A549 (cell line): ENCODE measurements around the gene KIAA1586. TPM values are rescaled to one million over a fixed set of nuclear protein-coding genes. Genes with fewer than 3 reads are reported as not detected.

Source experiments
- ATAC-seq, 2 experiments: fragments of 200-7000 bp in 1 of 2; fragments of >200 bp in 1 of 2; cut with Nextera tagmentation in 1 of 2; cut with Tn5 transposase in 1 of 2; 3 replicates each; pipeline versions ENCODE4 v1.8.0 to v1.9.1; 2018 to 2020; ENCODE audit warnings: mild to moderate bottlenecking in 1 of 2, moderate library complexity in 1 of 2
- CTCF ChIA-PET: fragments of 300-600 bp; sonication (Branson Sonifier 250); formaldehyde crosslinking; extraction: SDS; loops from one replicate; lab custom pipeline; 2021; ENCODE audit warnings: antibody characterized with exemption, inconsistent platforms; lab: Yijun Ruan, JAX
- POLR2A ChIA-PET: fragments of 350-600 bp; formaldehyde crosslinking; extraction: SDS; loops from one replicate; lab custom pipeline; 2021; ENCODE audit warnings: antibody characterized with exemption, inconsistent platforms; lab: Yijun Ruan, JAX
- DNase-seq, 2 experiments: peaks; one replicate each; pipeline versions ENCODE4 v3.0.0 to v3.0.0-alpha.2; 2011 to 2016; ENCODE audit warnings: low read depth in 1 of 2, low spot score in 1 of 2
- FAIRE-seq: peaks from 2 replicates; lab custom pipeline; 2011; peaks lifted over from hg19 to GRCh38; lab: Jason Lieb, UNC
- H3K27ac ChIP-seq, 2 experiments: fragments of >200 bp; sonication (Bioruptor Twin); formaldehyde crosslinking; 3 replicates each; pipeline ENCODE4 v1.5.1; 2016 to 2017
- H3K4me1 ChIP-seq: fragments of >200 bp; sonication (Bioruptor Twin); formaldehyde crosslinking; 3 replicates; pipeline ENCODE4 v1.6.1; 2016
- H3K4me2 ChIP-seq: fragments of >200 bp; sonication (Bioruptor Twin); formaldehyde crosslinking; 3 replicates; pipeline ENCODE4 v1.6.1; 2016
- H3K4me3 ChIP-seq: fragments of >200 bp; sonication (Bioruptor Twin); formaldehyde crosslinking; 3 replicates; pipeline ENCODE4 v1.5.1; 2016
- H3K9me3 ChIP-seq: fragments of >200 bp; sonication (Bioruptor Twin); formaldehyde crosslinking; 3 replicates; pipeline ENCODE4 v1.6.1; 2016
- CHD4 ChIP-seq: fragments of 200-600 bp; sonication (generic); IDR thresholded peaks from 2 replicates; pipeline ENCODE4 v1.6.1; 2016; ENCODE audit warnings: antibody characterized with exemption, mild to moderate bottlenecking, borderline replicate concordance
- EHMT2 ChIP-seq: fragments of 200-600 bp; sonication (generic); IDR thresholded peaks from 2 replicates; pipeline ENCODE4 v1.6.1; 2016; ENCODE audit warnings: antibody characterized with exemption, low read depth, mild to moderate bottlenecking, moderate library complexity
- EP300 ChIP-seq, 2 experiments: fragments of >200 bp; sonication (Bioruptor Twin); formaldehyde crosslinking; IDR thresholded peaks; 2 replicates in 1 of 2; 3 replicates in 1 of 2; pipeline ENCODE4 v1.6.1; 2016 to 2017
- FOSB ChIP-seq: fragments of 250-450 bp; sonication (Bioruptor Pico); IDR thresholded peaks from 2 replicates; pipeline ENCODE4 v1.5.0; 2020; ENCODE audit warnings: mild to moderate bottlenecking, moderate library complexity
- FOXS1 ChIP-seq: fragments of 250-450 bp; sonication (Bioruptor Pico); IDR thresholded peaks from 2 replicates; pipeline ENCODE4 v1.5.0; 2020; ENCODE audit warnings: mild to moderate bottlenecking, moderate library complexity
- HDAC2 ChIP-seq: fragments of 200-600 bp; sonication (generic); IDR thresholded peaks from 2 replicates; pipeline ENCODE4 v1.6.1; 2016
- HEYL ChIP-seq: fragments of 250-450 bp; sonication (Bioruptor Pico); IDR thresholded peaks from 2 replicates; pipeline ENCODE4 v1.8.0; 2021; ENCODE audit warnings: mild to moderate bottlenecking, moderate library complexity
- HOXB13 ChIP-seq: fragments of 250-450 bp; sonication (Bioruptor Pico); IDR thresholded peaks from 2 replicates; pipeline ENCODE4 v1.5.0; 2020; ENCODE audit warnings: low read depth, mild to moderate bottlenecking, moderate library complexity
- JUNB ChIP-seq: fragments of >200 bp; sonication (Bioruptor Twin); formaldehyde crosslinking; IDR thresholded peaks from 2 replicates; pipeline ENCODE4 v1.6.1; 2016
- KDM1A ChIP-seq: fragments of 200-600 bp; sonication (generic); IDR thresholded peaks from 2 replicates; pipeline ENCODE4 v1.6.1; 2016; ENCODE audit warnings: low read depth, mild to moderate bottlenecking
- MAFK ChIP-seq: fragments of 450-650 bp; IDR thresholded peaks from 2 replicates; pipeline ENCODE4 v1.6.1; 2014; ENCODE audit not compliant: partially characterized antibody
- NPAS2 ChIP-seq: fragments of 250-450 bp; sonication (Bioruptor Pico); IDR thresholded peaks from 2 replicates; pipeline ENCODE4 v1.8.0; 2022; ENCODE audit warnings: mild to moderate bottlenecking, moderate library complexity, borderline replicate concordance
- POLR2AphosphoS2 ChIP-seq: conservative IDR thresholded peaks from 2 replicates; pipeline ENCODE4 v1.6.1; 2012; ENCODE audit warnings: low read length, improper control_type of control experiment, inconsistent platforms
- RAD21 ChIP-seq, 2 experiments: fragments of >200 bp in 1 of 2; sonication (Bioruptor Twin) in 1 of 2; formaldehyde crosslinking in 1 of 2; IDR thresholded peaks in 1 of 2; conservative IDR thresholded peaks in 1 of 2; 2 replicates in 1 of 2; 3 replicates in 1 of 2; pipeline ENCODE4 v1.6.1; 2012 to 2018; ENCODE audit warnings: inconsistent platforms in 1 of 2
- RARB ChIP-seq: fragments of 250-450 bp; sonication (Bioruptor Pico); IDR thresholded peaks from 2 replicates; pipeline ENCODE4 v1.8.0; 2021; ENCODE audit warnings: mild to moderate bottlenecking, moderate library complexity
- RCOR1 ChIP-seq: fragments of 150-350 bp; IDR thresholded peaks from 2 replicates; pipeline ENCODE4 v1.6.1; 2014; ENCODE audit warnings: antibody characterized with exemption, low read length, low read depth
- RFX5 ChIP-seq: fragments of 450-650 bp; IDR thresholded peaks from 2 replicates; pipeline ENCODE4 v1.7.1; 2014; ENCODE audit warnings: antibody characterized with exemption, mild to moderate bottlenecking, moderate library complexity
- SMC3 ChIP-seq: fragments of >200 bp; sonication (Bioruptor Twin); formaldehyde crosslinking; IDR thresholded peaks from 3 replicates; pipeline ENCODE4 v1.6.1; 2018; ENCODE audit warnings: inconsistent platforms
- ZFP36 ChIP-seq: fragments of 450-650 bp; IDR thresholded peaks from 2 replicates; pipeline ENCODE4 v1.6.1; 2014; ENCODE audit warnings: borderline replicate concordance; ENCODE audit not compliant: partially characterized antibody
- ZNF302 ChIP-seq: fragments of 250-450 bp; sonication (Bioruptor Pico); IDR thresholded peaks from 2 replicates; pipeline ENCODE4 v1.9.0; 2021; ENCODE audit warnings: inconsistent platforms, mild to moderate bottlenecking, moderate library complexity
- WGBS: methylation state at CpG from one replicate; pipeline ENCODE4 v1.1.6; 2017; ENCODE audit errors: missing lambda C conversion rate; 5-methylcytosine and 5-hydroxymethylcytosine counted together
- polyA plus RNA-seq, 4 experiments: library from polyadenylated mRNA; depleted of rRNA in 3 of 4; stranded (reverse); fragments of >200 nt; fragmentation: RNase III in 1 of 4; extraction: RNeasy Plus Mini Kit Qiagen cat#74134 plus additional on column Dnase treatment in 1 of 4; gene quantifications; 2 replicates in 3 of 4; 3 replicates in 1 of 4; pipeline ENCODE4 v1.2.3, GENCODE V29; 2011 to 2017
- TF ChIP-seq, protein P1 (sequence below): fragments of 250-450 bp; sonication (Bioruptor Pico); IDR thresholded peaks from 2 replicates; pipeline ENCODE4 v1.5.0; 2020; ENCODE audit warnings: low read depth, mild to moderate bottlenecking, moderate library complexity
- TF ChIP-seq, protein P2 (sequence below): IDR thresholded peaks from 2 replicates; pipeline ENCODE4 v1.6.1; 2012; ENCODE audit warnings: low read depth, borderline replicate concordance
- TF ChIP-seq, protein P3 (sequence below): fragments of 150-350 bp; IDR thresholded peaks from 2 replicates; pipeline ENCODE4 v1.6.1; 2014; ENCODE audit warnings: low read depth, mild to moderate bottlenecking, low read length
- TF ChIP-seq, protein P4 (sequence below): IDR thresholded peaks from 2 replicates; pipeline ENCODE4 v1.6.1; 2012
- TF ChIP-seq, protein P5 (sequence below): fragments of >200 bp; sonication (Bioruptor Twin); formaldehyde crosslinking; IDR thresholded peaks from 3 replicates; pipeline ENCODE4 v1.6.1; 2016
- TF ChIP-seq, protein P6 (sequence below): IDR thresholded peaks from 2 replicates; pipeline ENCODE4 v1.6.1; 2012

Gene KIAA1586
- polyA plus RNA-seq, 2 of the 4 experiments (the other 2 are of a cell fraction), result 4.7 to 6.3 TPM

DNA sequence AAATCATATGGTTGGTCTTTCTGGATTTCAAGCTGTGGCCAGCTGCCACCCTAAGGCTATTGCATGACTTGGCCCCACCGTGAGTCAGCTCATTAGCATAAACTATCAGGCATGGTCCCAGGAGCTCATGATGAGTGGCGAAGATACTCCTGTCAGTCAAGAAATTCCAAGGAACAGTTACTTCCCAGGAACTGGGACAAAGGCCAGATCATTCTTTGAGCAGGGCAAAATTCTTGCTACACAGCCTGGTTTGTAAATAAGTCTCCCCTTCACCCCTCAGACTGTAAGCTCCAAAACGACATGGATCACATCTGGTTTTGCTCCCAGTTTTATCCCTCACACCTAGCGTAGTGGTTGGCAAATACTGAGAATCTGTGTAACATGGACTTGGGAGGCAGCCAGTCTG lies 33.0 kb upstream of the KIAA1586 start:
- H3K27ac ChIP-seq, result no peak overlapping the region
- 41% methylated on average over 4 of the region's 4 CpGs for WGBS
- POLR2A ChIA-PET, result no interaction called here
- ATAC-seq (no peak), FAIRE-seq (no peak), DNase-seq (no peak)
- TF ChIP-seq RFX5 (no peak), FOXS1 (no peak), POLR2AphosphoS2 (no peak), CHD4 (no peak), KDM1A (no peak), EP300 (IDR thresholded peaks at IDR 0.05) (no peak), RAD21 (conservative IDR thresholded peaks at IDR 0.05 in 1 of 2, IDR thresholded peaks at IDR 0.05 in 1 of 2) (no peak), SMC3 (no peak), RCOR1 (no peak), FOSB (CRISPR knock-in tag) (no peak), JUNB (no peak)
- TF ChIP-seq, protein P1, sequence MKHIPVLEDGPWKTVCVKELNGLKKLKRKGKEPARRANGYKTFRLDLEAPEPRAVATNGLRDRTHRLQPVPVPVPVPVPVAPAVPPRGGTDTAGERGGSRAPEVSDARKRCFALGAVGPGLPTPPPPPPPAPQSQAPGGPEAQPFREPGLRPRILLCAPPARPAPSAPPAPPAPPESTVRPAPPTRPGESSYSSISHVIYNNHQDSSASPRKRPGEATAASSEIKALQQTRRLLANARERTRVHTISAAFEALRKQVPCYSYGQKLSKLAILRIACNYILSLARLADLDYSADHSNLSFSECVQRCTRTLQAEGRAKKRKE (CRISPR knock-in tag), result no peak
- TF ChIP-seq, protein P2, sequence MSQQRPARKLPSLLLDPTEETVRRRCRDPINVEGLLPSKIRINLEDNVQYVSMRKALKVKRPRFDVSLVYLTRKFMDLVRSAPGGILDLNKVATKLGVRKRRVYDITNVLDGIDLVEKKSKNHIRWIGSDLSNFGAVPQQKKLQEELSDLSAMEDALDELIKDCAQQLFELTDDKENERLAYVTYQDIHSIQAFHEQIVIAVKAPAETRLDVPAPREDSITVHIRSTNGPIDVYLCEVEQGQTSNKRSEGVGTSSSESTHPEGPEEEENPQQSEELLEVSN, result no peak
- no peaks in the 10 kb centered on the region for H3K9me3 ChIP-seq
- no peak overlapping the region for H3K4me2 ChIP-seq
- H3K4me3 ChIP-seq, result no peak overlapping the region
- no peaks in the 10 kb centered on the region for H3K4me1 ChIP-seq
- CTCF ChIA-PET, result interaction anchor here (1.1 kb wide), 2 partner anchors 17 to 304 kb away, joined by 3 read pairs; partner anchors contain the start of gene PRIM2

DNA sequence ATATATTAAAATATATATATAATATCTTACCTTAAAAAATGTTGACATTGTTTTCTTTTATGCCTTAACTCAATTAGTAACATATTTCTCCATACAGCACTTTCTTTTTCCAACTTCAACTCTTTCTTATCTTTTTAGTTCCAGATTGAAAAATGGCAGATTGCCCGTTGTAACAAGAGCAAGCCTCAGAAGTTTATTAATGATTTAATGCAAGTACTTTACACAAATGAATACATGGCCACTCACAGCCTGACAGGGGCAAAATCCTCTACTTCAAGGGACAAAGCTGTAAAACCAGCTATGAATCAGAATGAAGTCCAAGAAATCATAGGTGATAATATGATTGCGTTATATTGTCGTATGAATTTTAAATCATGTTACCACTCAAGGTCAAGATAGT lies 29.4 kb upstream of the KIAA1586 start:
- CTCF ChIA-PET, result interaction anchor here (1.1 kb wide), 1 partner anchor 62 kb away, joined by 3 read pairs; the partner anchor contains the start of gene BEND6
- FAIRE-seq (no peak), DNase-seq (no peak)
- Histone ChIP-seq H3K4me1 (no peaks in the 10 kb centered on the region), H3K4me3 (no peak overlapping the region), H3K9me3 (no peaks in the 10 kb centered on the region)
- 90% methylated on average over 3 of the region's 3 CpGs for WGBS
- POLR2A ChIA-PET, result no interaction called here
- TF ChIP-seq, protein P3, sequence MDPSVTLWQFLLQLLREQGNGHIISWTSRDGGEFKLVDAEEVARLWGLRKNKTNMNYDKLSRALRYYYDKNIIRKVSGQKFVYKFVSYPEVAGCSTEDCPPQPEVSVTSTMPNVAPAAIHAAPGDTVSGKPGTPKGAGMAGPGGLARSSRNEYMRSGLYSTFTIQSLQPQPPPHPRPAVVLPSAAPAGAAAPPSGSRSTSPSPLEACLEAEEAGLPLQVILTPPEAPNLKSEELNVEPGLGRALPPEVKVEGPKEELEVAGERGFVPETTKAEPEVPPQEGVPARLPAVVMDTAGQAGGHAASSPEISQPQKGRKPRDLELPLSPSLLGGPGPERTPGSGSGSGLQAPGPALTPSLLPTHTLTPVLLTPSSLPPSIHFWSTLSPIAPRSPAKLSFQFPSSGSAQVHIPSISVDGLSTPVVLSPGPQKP, result no peak
- TF ChIP-seq FOXS1, result no peak
- TF ChIP-seq, all 56 proteins: peak for 0
- no peak overlapping the region for H3K4me2 ChIP-seq
- H3K27ac ChIP-seq, result no peak overlapping the region
- no peak for ATAC-seq

DNA sequence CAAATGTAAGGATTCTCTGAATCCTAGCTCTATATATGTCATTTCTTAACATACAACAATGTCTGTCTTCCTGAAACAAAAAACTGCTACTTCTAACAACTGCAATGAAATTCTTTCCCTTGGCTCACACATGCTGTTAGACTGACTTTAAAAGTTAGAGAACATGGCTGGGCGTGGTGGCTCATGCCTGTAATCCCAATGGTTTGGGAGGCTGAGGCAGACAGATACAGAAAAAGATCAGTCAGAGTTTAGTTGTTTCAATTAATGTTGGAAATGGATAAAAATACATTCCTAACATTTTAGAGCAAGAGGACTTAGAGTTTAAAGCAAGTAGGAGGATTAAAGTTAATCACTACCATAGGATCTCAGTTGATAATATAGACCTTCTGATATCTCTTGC lies 28.7 kb upstream of the KIAA1586 start:
- Histone ChIP-seq H3K4me2 (no peak overlapping the region), H3K9me3 (no peaks in the 10 kb centered on the region), H3K27ac (no peak overlapping the region), H3K4me1 (no peaks in the 10 kb centered on the region), H3K4me3 (no peak overlapping the region)
- no peak for TF ChIP-seq SMC3
- no peak for FAIRE-seq
- ATAC-seq, result no peak
- DNase-seq, result no peak
- 70% methylated on average over 1 of the region's 1 CpG for WGBS
- POLR2A ChIA-PET, result no interaction called here
- CTCF ChIA-PET, result interaction anchor here (0.6 to 3.9 kb wide), 4 partner anchors 63 to 126 kb away, joined by 3 to 29 read pairs (median 4); partner anchors contain the start of gene BEND6

DNA sequence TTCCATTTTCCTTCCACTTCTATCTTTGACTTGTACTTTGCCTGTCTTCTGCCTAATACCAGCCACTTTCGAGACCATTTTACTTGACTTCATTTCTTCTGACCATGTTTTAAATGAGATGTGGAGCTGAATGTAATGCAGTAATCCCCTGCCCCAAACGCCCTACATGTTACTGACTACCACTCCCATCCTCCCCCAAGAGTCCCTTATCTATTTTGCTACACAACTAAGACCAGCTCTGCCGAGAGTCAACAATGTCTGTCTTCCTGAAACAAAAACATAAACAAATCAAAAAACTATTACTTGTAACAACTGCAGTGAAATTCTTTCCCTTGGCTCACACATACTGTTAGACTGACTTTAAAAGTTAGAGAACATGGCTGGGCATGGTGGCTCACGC lies 27.1 kb upstream of the KIAA1586 start:
- no peak for DNase-seq
- POLR2A ChIA-PET, result no interaction called here
- FAIRE-seq, result no peak
- H3K4me3 ChIP-seq, result no peak overlapping the region
- no peak for ATAC-seq
- H3K27ac ChIP-seq, result no peak overlapping the region
- CTCF ChIA-PET, result interaction anchor here (1.3 to 3.9 kb wide), 4 partner anchors 52 to 117 kb away, joined by 3 to 29 read pairs (median 9); partner anchors contain the start of gene BEND6
- H3K4me2 ChIP-seq, result no peak overlapping the region
- H3K9me3 ChIP-seq, result no peaks in the 10 kb centered on the region
- WGBS, result 75% methylated on average over 4 of the region's 4 CpGs
- no peaks in the 10 kb centered on the region for H3K4me1 ChIP-seq
- TF ChIP-seq NPAS2 (no peak), RARB (no peak), FOXS1 (no peak), MAFK (no peak), EHMT2 (no peak), ZNF302 (no peak), HDAC2 (no peak), ZFP36 (no peak), HOXB13 (CRISPR knock-in tag) (no peak), HEYL (CRISPR knock-in tag) (no peak), RCOR1 (no peak)
- TF ChIP-seq, protein P4, sequence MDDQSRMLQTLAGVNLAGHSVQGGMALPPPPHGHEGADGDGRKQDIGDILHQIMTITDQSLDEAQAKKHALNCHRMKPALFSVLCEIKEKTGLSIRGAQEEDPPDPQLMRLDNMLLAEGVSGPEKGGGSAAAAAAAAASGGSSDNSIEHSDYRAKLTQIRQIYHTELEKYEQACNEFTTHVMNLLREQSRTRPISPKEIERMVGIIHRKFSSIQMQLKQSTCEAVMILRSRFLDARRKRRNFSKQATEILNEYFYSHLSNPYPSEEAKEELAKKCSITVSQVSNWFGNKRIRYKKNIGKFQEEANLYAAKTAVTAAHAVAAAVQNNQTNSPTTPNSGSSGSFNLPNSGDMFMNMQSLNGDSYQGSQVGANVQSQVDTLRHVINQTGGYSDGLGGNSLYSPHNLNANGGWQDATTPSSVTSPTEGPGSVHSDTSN, result no peak
- TF ChIP-seq, protein P5, sequence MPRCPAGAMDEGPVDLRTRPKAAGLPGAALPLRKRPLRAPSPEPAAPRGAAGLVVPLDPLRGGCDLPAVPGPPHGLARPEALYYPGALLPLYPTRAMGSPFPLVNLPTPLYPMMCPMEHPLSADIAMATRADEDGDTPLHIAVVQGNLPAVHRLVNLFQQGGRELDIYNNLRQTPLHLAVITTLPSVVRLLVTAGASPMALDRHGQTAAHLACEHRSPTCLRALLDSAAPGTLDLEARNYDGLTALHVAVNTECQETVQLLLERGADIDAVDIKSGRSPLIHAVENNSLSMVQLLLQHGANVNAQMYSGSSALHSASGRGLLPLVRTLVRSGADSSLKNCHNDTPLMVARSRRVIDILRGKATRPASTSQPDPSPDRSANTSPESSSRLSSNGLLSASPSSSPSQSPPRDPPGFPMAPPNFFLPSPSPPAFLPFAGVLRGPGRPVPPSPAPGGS, result no peak
- TF ChIP-seq, protein P6, sequence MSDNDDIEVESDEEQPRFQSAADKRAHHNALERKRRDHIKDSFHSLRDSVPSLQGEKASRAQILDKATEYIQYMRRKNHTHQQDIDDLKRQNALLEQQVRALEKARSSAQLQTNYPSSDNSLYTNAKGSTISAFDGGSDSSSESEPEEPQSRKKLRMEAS, result no peak
